Fibroblast of villous mesenchyme (primary cell): ENCODE data around the gene ZNF213. TPM values are rescaled to one million over a fixed set of nuclear protein-coding genes. Genes with fewer than 3 reads are reported as not detected.

Source experiments
- DNase-seq: peaks from one replicate; pipeline ENCODE4 v3.0.0-alpha.2; 2010; ENCODE audit warnings: low read depth
- H3K4me3 ChIP-seq: 2 replicates; pipeline ENCODE4 v1.5.1; 2011; ENCODE audit warnings: low read depth, mild to moderate bottlenecking, low read length
- CTCF ChIP-seq: IDR thresholded peaks from 2 replicates; pipeline ENCODE4 v1.5.1; 2012; ENCODE audit warnings: low read depth, mild to moderate bottlenecking, low read length; ENCODE audit not compliant: insufficient read depth
- total RNA-seq: library from RNA; depleted of rRNA; stranded (reverse); fragments of >200 nt; gene quantifications from 2 replicates; pipeline ENCODE4 v1.2.3, GENCODE V29; 2012

The ZNF213 gene
- total RNA-seq, 1 donor = 3.5 TPM

- no peak for TF ChIP-seq CTCF
- no peak for DNase-seq
- no peak overlapping the region for H3K4me3 ChIP-seq
Observed at GRCh38 chr16:3096362-3096761, 38.5 kb upstream of the ZNF213 start.

- TF ChIP-seq CTCF = no peak
- DNase-seq = no peak
- no peak overlapping the region for H3K4me3 ChIP-seq
Observed at GRCh38 chr16:3097266-3097665, 37.6 kb upstream of the ZNF213 start.

- H3K4me3 ChIP-seq = peak within 1 kb of the TSS; percentile 29
- TF ChIP-seq CTCF = no peak
- no peak for DNase-seq
Observed at GRCh38 chr16:3098459-3099394, 36.1 kb upstream of the ZNF213 start, which contains the start of gene ZSCAN10. Gene ZSCAN10, minus strand, starts transcription at chr16:3099294. Its CDS starts 6,357 bp downstream, at chr16:3092937.

GRCh38 chr16:3099395-3099731 is 35.5 kb upstream of the ZNF213 start:
- TF ChIP-seq CTCF = no peak
- H3K4me3 ChIP-seq = no peak overlapping the region
- no peak for DNase-seq

GRCh38 chr16:3099732-3100499 is 34.9 kb upstream of the ZNF213 start:
- TF ChIP-seq CTCF = no peak
- peak overlapping the region; percentile 29 for H3K4me3 ChIP-seq
- peak; percentile 88 for DNase-seq

- DNase-seq = peak; percentile 28
- no peak overlapping the region for H3K4me3 ChIP-seq
- TF ChIP-seq CTCF = peak; percentile 63
Observed at GRCh38 chr16:3101018-3101840, 33.6 kb upstream of the ZNF213 start.
